ENCODE data around the gene CHAD.
A peak's percentile ranks its signal among the peaks of the same experiment; 100 is the strongest.
"Not testable (repeated sequence)": the region's sequence is repeated elsewhere in the genome, so short reads cannot be mapped to it uniquely, and the experiment has no call there.

The CHAD gene

DNA sequence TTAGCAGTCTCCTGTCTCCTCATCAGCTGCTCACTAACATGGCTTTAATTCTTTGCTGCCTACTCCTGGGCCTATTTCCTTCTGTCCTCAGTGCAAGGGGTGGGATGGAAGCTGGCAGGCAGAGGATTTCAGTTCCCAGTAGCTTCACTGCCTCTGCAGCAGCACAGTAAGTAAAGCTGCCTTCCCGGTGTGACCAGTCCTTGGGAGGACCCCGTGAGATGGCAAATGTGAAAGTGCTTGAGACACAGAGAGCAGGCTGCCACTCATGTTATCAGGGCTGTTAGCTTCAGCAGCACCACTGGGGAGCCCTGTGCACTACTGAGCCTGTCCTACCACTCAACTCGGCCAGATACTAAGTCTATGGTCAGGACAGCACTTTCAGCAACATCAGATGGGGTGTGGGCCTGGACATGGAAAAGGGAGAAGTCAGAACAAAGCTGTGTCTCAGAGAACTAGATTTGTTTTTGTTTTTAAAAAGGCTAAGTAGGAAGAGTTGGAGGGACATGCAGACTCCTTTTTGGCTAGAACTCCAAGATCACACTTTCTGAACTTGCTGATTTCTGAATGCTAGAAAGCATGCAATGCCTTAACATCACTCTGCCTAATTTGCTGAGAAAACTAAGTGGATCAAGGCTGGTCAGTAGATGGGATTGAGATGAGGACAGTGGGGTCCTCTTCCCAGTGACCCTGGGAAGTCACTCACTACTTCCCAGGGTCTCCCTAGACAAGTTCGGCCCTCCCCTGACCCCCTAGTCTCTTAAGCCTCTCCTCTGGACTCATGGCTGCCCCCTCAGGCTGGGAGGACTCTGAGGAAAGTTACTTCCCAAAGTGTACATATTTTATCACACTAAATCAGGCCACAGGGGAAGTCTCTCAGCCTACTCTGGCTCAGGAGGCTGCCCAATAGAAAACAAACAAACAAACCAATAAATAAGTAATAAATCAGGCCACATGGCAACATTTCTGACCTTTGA lies 41.6 kb downstream of the CHAD start:
- no peak for DNase-seq (ENCODE audit: low read depth in 3 of 3)

DNA sequence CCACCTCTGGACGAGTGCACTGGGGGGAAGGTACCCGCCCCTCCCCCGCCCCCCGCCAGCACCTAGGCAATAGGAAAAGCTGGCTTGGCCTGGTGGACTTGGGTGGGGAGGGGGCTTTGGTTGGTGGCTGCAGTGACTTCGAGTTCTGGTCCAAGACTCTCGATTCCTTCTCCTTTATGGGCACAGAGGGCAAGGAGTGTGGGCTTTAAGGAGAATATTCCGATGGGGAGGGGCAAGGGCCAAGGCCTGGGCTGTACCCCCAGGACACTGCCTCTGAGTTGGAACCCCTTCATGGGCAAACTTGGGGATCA lies 42.3 kb downstream of the CHAD start:
- DNase-seq (ENCODE audit: low read depth in 3 of 3): no peak

DNA sequence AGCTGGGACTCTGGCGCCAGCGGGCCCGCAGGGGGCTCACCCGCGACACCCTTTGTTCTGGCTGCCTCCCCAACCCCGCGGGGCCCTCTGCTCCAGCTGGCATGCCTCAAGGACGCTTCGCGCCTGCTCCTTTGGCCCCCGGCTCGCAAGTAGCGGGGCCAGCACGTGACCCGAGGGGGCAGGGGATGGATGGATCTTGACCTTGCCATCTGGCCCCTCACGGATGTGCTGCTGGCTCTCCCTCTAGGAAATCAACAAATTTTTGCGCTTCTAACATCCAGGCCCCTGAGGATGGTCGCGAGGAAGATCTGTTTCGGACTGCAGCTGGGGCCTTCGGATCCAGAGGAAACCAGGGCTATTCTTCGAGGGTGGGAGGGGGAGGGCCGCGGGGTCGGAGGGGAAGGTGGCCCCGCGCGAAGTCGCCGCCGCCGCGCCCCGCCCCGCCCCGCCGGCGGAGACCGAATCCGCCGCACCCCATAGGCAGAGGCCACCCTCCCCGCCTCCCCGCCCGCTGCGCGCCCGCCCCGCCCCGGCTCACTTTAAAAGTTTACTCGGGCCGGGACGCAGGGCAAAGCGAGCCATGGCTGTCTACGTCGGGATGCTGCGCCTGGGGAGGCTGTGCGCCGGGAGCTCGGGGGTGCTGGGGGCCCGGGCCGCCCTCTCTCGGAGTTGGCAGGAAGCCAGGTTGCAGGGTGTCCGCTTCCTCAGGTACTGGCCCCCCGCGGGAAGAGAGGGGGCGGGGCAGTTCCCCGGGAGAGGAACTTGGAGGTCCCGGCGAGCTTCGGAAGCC lies 42.8 kb downstream of the CHAD start, which contains the start of gene ACSF2:
Gene ACSF2 (plus strand): TSS at position 537 of the 790 bp plus-strand sequence. CDS start 44 bp downstream, at position 581.
- DNase-seq (ENCODE audit: low read depth in 3 of 3): peak; percentile 29 to 72 (median 52)

- DNase-seq (ENCODE audit: low read depth in 3 of 3): no peak
These were observed 43.5 kb downstream of the CHAD start for GRCh38 chr17:50424996-50425681.

DNA sequence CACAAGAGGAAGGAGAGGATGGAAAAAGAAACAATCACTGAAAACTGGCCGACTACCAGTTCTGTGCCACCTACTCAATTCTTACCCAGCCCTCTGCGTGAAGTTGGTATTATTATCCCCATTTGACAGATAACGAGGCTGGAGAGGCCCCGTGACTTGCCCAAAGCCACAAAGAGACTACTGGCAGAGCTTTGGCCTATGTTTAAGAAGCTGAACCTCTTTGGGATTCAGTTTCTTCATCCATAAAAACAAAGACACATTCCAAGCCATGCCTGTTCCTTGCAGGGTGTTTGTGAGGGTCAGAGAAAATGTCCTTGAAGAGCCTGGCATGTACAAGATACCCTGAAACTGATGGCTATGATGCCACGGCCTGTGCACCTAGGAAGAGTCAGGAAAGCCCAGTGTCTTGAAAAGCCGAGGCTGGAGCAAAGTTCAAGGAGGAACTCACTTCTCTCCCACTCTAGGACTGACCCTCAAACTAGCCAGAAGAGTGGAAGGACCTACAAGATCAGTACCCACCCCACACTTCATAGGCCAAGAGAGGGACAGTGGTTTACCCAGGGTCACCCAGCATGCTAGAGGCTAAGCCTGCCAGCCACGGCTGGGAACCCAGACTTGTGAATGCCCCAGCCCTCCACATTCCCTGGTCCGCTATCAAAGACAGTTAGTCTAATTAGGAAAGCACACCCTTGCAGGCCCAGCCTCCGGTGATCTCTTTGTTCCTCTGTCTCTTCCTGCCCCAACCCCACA lies 44.3 kb downstream of the CHAD start:
- DNase-seq (ENCODE audit: low read depth in 3 of 3): no peak

DNA sequence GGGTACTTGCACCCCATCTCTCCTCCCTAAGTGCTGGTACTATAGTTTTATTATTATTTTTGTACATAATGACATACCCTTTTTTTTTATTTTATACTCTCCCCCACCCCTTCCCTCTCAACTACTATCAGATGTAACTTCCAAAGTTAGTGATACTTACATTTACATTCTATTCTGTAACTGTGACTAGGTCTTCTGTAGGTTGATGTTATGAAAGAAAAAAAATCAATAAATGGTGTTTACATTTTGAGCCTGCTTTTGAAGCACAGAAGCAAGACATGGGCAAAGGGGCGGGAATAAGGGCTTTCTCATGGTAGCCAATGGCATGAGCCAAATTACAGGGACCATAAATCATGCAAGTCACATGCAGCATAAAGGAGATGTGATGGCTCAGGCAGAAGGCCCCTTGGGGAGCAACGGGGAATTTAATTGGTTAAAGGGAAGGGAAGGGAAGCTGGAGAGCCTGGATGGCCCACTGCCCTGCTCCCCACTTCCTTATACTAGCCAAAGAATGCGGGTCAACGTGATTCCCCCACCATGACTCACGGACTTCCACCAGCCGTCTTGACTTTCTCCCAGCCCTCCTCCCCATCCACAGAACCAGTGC lies 45.0 kb downstream of the CHAD start:
- no peak for DNase-seq (ENCODE audit: low read depth in 3 of 3)

- no peak for DNase-seq (ENCODE audit: low read depth in 3 of 3)
These were observed 45.9 kb downstream of the CHAD start for GRCh38 chr17:50422738-50423137.

GRCh38 chr17:50421308-50422051 lies 47.2 kb downstream of the CHAD start:
- DNase-seq (ENCODE audit: low read depth in 3 of 3): no peak

DNA sequence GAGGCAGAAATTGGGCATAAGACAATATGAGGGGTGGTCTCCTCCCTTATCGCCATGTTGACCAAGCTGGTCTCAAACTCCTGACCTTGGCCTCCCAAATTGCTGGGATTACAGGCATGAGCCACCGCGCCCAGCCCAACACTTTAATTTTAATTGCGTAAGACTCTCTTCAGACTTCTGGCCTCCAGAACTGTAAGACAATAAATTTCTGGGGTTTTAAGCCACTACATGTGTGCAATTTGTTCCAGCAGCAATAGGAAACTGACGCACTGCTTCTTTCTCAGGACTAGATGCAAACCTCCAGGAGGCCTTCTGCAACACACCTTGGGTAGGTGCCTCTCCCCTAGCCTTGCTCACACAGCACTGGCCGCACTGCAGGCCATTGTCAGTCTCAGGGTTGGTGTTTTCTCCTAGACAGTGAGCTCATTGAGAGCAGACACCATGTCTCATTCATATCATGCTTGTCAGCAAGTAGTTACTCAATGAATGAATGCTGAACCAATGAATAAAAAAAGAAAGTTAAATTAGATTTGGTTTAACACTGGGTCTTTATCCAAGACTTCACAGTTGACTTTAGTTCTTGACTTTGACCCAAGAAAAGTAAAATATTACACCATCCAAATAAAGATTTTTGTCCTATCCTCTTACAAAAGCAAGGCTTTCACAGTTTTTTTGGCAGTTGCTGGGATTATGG lies 48.1 kb downstream of the CHAD start:
- no peak for DNase-seq (ENCODE audit: low read depth in 3 of 3)

- not testable (repeated sequence) for DNase-seq (ENCODE audit: low read depth in 3 of 3)
These were observed 49.1 kb downstream of the CHAD start for GRCh38 chr17:50419577-50419976.

- no peak for DNase-seq (ENCODE audit: low read depth in 3 of 3)
These were observed 53.9 kb downstream of the CHAD start for GRCh38 chr17:50414808-50415207.
